GM18498 (cell line): ENCODE results near the gene UBL5.
"Not testable (repeated sequence)": the region's sequence is repeated elsewhere in the genome, so short reads cannot be mapped to it uniquely, and the experiment has no call there.

Source experiments
- ATAC-seq: cut with Tn5 transposase; IDR thresholded peaks from one replicate; pipeline ENCODE4 v1.9.1; 2021; ENCODE audit warnings: mild to moderate bottlenecking, moderate library complexity; ENCODE audit not compliant: unreplicated experiment

Gene UBL5

GRCh38 chr19:9808855-9809824 lies 18.6 kb upstream of the UBL5 start:
- no peak for ATAC-seq

- no peak for ATAC-seq
Observed at GRCh38 chr19:9811139-9811538, 16.6 kb upstream of the UBL5 start.

GRCh38 chr19:9818175-9818733 lies 9.5 kb upstream of the UBL5 start:
- no peak for ATAC-seq

- ATAC-seq = peak; percentile 86
Observed at GRCh38 chr19:9818734-9819595, 8.8 kb upstream of the UBL5 start, which contains the start of gene FBXL12. Gene FBXL12 (minus strand): TSS chr19:9819079. CDS start chr19:9818813, 266 bp downstream.

- ATAC-seq = no peak
Observed at GRCh38 chr19:9819596-9819909, 8.2 kb upstream of the UBL5 start.

GRCh38 chr19:9820034-9820433 lies 7.7 kb upstream of the UBL5 start:
- ATAC-seq = not testable (repeated sequence)

GRCh38 chr19:9823816-9824215 lies 3.9 kb upstream of the UBL5 start:
- ATAC-seq = no peak

GRCh38 chr19:9828551-9829063 lies 889 bp downstream of the UBL5 start:
- ATAC-seq = no peak

GRCh38 chr19:9834307-9834725 lies 6.6 kb downstream of the UBL5 start:
- ATAC-seq = no peak

GRCh38 chr19:9834726-9835506 lies 7.2 kb downstream of the UBL5 start, which contains the start of gene PIN1:
Gene PIN1 (plus strand): TSS chr19:9835318. CDS start chr19:9835345, 27 bp downstream.
- ATAC-seq = peak; percentile 97

- peak; percentile 24 for ATAC-seq
Observed at GRCh38 chr19:9835507-9835949, 7.8 kb downstream of the UBL5 start.

GRCh38 chr19:9836021-9836420 lies 8.3 kb downstream of the UBL5 start:
- ATAC-seq = no peak

- no peak for ATAC-seq
Observed at GRCh38 chr19:9838324-9838723, 10.6 kb downstream of the UBL5 start.

GRCh38 chr19:9839415-9839814 lies 11.7 kb downstream of the UBL5 start:
- ATAC-seq = no peak

GRCh38 chr19:9842834-9843625 lies 15.3 kb downstream of the UBL5 start:
- no peak for ATAC-seq

GRCh38 chr19:9843626-9844273 lies 16.0 kb downstream of the UBL5 start:
- ATAC-seq = not testable (repeated sequence)

- no peak for ATAC-seq
Observed at GRCh38 chr19:9847087-9847671, 19.5 kb downstream of the UBL5 start.

- ATAC-seq = no peak
Observed at GRCh38 chr19:9848060-9848459, 20.3 kb downstream of the UBL5 start.
